ENCODE data around the gene BACH2. TPM values are rescaled to one million over a fixed set of nuclear protein-coding genes. Genes with fewer than 3 reads are reported as not detected.

Gene BACH2
- total RNA-seq, 4 donors from 2014 or later: 9.3 to 34.5 (median 11.1) TPM

GRCh38 chr6:90278129-90278528 lies 18.5 kb downstream of the BACH2 start:
- no peak for TF ChIP-seq POLR2A (IDR thresholded peaks at IDR 0.05)
- TF ChIP-seq, protein P1, sequence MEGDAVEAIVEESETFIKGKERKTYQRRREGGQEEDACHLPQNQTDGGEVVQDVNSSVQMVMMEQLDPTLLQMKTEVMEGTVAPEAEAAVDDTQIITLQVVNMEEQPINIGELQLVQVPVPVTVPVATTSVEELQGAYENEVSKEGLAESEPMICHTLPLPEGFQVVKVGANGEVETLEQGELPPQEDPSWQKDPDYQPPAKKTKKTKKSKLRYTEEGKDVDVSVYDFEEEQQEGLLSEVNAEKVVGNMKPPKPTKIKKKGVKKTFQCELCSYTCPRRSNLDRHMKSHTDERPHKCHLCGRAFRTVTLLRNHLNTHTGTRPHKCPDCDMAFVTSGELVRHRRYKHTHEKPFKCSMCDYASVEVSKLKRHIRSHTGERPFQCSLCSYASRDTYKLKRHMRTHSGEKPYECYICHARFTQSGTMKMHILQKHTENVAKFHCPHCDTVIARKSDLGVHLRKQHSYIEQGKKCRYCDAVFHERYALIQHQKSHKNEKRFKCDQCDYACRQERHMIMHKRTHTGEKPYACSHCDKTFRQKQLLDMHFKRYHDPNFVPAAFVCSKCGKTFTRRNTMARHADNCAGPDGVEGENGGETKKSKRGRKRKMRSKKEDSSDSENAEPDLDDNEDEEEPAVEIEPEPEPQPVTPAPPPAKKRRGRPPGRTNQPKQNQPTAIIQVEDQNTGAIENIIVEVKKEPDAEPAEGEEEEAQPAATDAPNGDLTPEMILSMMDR (IDR thresholded peaks at IDR 0.05): no peak
- H3K4me3 ChIP-seq (ENCODE audit: low read depth, poor library complexity, severe bottlenecking): no peak overlapping the region
- WGBS, 2 donors: 88 to 97% methylated on average over 4 of the region's 4 CpGs
- no peak for DNase-seq (ENCODE audit: low spot score in 2 of 2)
- intact Hi-C loops (cut with DNase I; ENCODE audit: low total_unique reads): no loop called here

GRCh38 chr6:90277302-90278011 lies 19.2 kb downstream of the BACH2 start:
- 84 to 89% methylated on average over 6 of the region's 6 CpGs for WGBS, 2 donors
- no peak for TF ChIP-seq POLR2A (IDR thresholded peaks at IDR 0.05)
- TF ChIP-seq, protein P1 (IDR thresholded peaks at IDR 0.05): no peak
- no peak overlapping the region for H3K4me3 ChIP-seq (ENCODE audit: low read depth, poor library complexity, severe bottlenecking)
- intact Hi-C loops (cut with DNase I; ENCODE audit: low total_unique reads): no loop called here
- DNase-seq (ENCODE audit: low spot score in 2 of 2): no peak

DNA sequence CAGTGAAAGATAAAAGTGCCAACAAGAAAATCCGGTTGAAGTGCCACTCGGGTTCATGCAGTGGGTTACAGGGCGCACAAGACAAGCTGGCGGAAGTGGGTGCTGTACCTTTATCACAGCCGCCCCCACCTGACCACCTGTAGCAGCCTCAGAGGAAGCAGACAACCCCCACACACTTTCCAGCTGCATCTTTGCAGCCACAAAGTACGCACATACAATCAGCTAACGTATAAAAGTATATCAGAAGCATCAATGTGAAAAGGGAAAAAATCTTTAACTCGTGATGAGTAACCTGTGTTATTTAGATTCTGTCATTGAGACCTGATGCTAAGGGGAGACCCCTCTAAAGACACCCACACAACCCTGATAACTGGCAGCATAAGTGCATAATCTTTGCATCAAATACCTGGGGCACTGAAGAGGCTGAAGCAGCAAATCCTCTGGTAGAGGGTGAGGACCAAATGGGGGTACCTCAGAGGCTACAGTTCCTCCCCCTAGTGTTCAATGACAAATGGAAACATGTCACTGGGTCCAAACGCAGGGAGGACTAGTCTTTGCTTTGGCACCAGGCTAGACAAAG lies 22.1 kb downstream of the BACH2 start:
- intact Hi-C loops (cut with DNase I; ENCODE audit: low total_unique reads): no loop called here
- 67 to 80% methylated on average over 9 of the region's 9 CpGs for WGBS, 2 donors
- DNase-seq (ENCODE audit: low spot score in 2 of 2): no peak
- no peak for TF ChIP-seq POLR2A (IDR thresholded peaks at IDR 0.05)
- TF ChIP-seq, protein P1 (IDR thresholded peaks at IDR 0.05): no peak
- no peak overlapping the region for H3K4me3 ChIP-seq (ENCODE audit: low read depth, poor library complexity, severe bottlenecking)

- 70 to 74% methylated on average over 5 of the region's 5 CpGs for WGBS, 2 donors
- no peak for TF ChIP-seq POLR2A (IDR thresholded peaks at IDR 0.05)
- TF ChIP-seq, protein P1 (IDR thresholded peaks at IDR 0.05): no peak
- intact Hi-C loops (cut with DNase I; ENCODE audit: low total_unique reads): no loop called here
- no peak for DNase-seq (ENCODE audit: low spot score in 2 of 2)
- H3K4me3 ChIP-seq (ENCODE audit: low read depth, poor library complexity, severe bottlenecking): no peak overlapping the region
Measured at GRCh38 chr6:90273863-90274262, 22.8 kb downstream of the BACH2 start.

- TF ChIP-seq, protein P1 (IDR thresholded peaks at IDR 0.05): no peak
- no peak for TF ChIP-seq POLR2A (IDR thresholded peaks at IDR 0.05)
- H3K4me3 ChIP-seq (ENCODE audit: low read depth, poor library complexity, severe bottlenecking): no peak overlapping the region
- intact Hi-C loops (cut with DNase I; ENCODE audit: low total_unique reads): no loop called here
- WGBS, 2 donors: 96 to 97% methylated on average over 5 of the region's 5 CpGs
- DNase-seq (ENCODE audit: low spot score in 2 of 2): no peak
Measured at GRCh38 chr6:90272895-90273294, 23.7 kb downstream of the BACH2 start.
